Left colon (tissue), 2 donors: ENCODE results near the gene EDAR. TPM values are rescaled to one million over a fixed set of nuclear protein-coding genes. Genes with fewer than 3 reads are reported as not detected.

Source experiments
- ATAC-seq: fragments of 200-7000 bp; cut with Tn5 transposase; one replicate; pipeline ENCODE4 v1.9.1; 2020; ENCODE audit warnings: mild to moderate bottlenecking, moderate library complexity
- DNase-seq, 2 donors: peaks; one replicate each; pipeline ENCODE4 v3.0.0-alpha.2; 2020
- intact Hi-C, 2 donors: fragments of 100-400 bp; cut with DNase I in 1 of 2; cut with micrococcal nuclease in 1 of 2; formaldehyde crosslinking; loops; one replicate each; pipeline versions ENCODE4 v1.11.2 to v1.14.0; 2022; cut with DNase I, micrococcal nuclease
- total RNA-seq, 2 donors: library from RNA; stranded (reverse); fragmentation: NEBNext Ultra II Directional; extraction: Animal tissue kit (Norgen Biotek cat#: 25700); gene quantifications; one replicate each; pipeline ENCODE4 v1.2.1, GENCODE V29; 2021
- donor health status: DM: no; HTN: no; CAD: no.
- donor health status: DM: yes; HTN: yes; CAD: no.

Gene EDAR
- total RNA-seq, 2 donors from 2014 or later: 0.43 to 0.61 TPM

DNA sequence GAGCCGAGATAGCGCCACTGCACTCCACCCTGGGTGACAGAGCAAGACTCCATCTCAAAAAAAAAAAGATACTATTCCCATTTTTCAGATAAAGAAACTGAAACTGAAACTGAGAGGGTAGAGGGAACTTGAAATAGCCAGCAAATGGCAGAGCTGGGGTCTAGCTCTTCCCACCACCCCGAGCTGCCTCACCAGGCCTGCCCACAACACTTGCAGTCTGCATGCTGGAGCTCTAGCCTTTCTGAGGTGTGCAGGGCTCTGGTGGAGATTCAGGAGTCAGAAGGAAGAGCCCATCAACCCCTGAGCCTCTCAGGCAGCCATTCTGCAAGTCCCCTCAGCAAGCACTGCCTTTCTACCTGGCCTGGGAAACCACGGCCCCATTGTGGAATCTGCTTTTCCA, 14.3 kb downstream of the EDAR start:
- ATAC-seq (no peak), DNase-seq (no peak)
- intact Hi-C loops: no loop called here

DNA sequence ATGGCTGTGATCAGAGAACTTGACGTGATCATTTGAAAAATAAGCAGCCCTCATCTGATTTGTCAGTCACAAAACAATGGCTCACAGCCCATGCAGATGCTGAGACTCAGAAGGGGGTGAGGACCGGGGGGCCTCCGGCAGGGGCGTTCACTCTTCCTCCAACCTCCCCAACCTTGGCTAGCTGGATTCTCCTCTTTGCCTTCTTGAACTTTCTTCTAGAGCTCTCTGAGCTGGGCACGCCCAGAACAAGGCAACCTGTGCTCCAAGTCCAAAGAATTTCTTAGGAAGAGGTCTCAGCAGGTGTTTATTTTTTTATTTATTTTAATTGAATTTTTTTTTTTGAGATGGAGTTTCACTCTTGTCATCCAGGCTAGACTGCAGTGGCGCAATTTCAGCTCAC, 16.4 kb downstream of the EDAR start:
- DNase-seq (no peak), ATAC-seq (peak; percentile 38)
- intact Hi-C loops: no loop called here

DNA sequence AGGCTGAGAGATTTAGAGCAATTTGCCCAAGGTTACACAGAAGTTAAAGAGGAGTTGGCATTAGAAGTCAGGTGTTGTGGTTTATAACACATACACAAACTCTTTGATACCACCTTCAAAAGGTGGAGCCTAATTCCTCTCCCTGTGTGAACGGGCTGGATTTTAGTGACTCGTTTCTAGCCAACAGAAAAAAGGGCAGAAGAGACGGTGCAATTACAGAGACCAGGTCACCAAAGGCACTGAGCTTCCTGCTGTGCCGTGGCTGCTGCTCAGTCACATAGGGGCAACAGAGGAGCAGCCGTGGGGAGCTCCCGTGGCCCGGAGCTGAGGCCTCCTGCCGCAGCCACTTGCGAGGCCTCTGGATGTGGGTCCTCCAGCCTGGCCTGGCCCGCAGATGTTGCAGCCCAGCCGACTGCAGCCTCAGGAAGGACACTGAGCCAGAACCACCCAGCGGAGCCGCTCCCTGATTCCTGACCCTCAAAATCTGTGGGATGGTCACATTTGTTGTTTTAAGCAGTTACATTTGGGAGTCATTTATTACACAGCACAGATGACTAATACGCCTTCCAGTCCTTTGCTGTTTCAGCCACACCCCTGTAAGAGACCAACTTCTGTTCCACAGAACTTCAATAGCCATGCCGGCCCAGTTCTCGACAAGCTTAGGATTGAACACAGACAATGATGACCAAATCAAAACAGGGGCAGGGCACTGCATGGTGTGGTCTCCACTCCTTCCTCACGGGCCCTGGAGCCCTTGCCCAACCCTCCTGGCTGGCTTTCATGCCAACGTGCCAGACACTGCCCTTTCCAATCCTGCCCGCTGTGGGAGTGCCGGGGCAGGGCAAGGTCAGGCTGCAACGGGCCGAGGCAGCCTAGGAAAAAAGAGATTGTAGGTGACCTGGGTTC, 17.1 kb downstream of the EDAR start:
- intact Hi-C loops: no loop called here
- DNase-seq (peak; percentile 77 to 82), ATAC-seq (peak; percentile 78)

DNA sequence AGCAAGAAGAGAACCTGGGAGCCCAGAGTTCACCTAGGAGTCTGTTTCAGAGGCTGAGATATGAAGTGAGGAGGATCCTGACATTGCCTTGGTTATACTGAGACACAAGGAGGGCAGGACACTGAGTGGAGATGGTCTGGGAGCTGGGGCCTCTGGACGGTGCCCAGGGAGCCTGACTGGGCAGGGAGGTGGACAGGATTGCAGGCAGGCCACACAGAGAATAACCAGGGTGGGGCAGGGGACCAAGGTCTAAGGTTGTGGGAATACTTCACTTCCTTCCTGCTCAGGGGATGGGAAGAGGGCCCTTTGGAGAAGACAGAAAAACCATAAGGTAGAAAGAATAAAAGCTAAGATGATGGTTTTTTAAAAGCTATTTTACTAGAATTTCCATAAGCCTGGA, 18.7 kb downstream of the EDAR start:
- DNase-seq: peak; percentile 60 to 71
- ATAC-seq: peak; percentile 62

DNA sequence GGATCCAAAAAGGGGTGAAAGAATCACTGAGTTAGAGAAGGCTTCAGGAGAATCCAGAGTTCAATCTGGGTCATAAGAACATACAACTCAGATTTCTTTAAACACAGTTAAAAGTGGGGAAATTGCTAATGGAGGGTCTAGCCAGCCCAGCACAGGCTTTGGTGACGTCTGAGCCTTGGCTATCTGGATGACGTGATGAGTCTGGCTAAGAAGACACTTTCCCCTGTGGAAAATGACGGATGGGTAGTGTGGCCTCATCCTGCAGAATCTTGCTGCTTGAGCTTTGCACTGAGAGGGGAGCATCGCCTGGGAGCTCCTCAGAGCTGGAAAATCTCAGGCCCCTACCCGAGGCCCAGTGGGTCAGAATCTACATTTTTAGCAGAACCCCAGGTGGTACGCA, 19.2 kb downstream of the EDAR start:
- ATAC-seq: no peak
- DNase-seq: no peak
- intact Hi-C loops: no loop called here

More for the DNA sequence above, 18.7 kb downstream of the EDAR start:
- intact Hi-C loops: no loop called here

DNA sequence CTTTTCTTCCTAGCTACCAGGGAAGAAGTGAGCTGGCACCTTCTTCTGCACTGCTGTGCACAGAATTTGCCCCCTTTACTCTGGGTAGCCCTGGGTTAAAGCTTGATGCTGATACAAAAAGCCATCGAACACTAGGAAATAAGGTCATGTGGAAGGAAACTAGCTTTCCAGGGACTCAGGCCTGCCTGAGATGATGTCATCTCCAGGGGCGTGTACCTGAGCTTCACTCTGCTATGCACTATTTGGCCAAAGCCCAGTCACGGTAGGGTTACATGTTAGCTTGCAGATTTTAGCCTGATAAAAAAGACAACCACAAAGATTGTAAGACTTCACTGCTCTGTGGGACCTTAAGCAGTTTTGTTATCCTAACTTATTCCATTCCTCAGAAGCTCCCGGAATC, 20.4 kb downstream of the EDAR start:
- intact Hi-C loops: no loop called here
- ATAC-seq: peak; percentile 42
- DNase-seq: peak; percentile 66 to 75

DNA sequence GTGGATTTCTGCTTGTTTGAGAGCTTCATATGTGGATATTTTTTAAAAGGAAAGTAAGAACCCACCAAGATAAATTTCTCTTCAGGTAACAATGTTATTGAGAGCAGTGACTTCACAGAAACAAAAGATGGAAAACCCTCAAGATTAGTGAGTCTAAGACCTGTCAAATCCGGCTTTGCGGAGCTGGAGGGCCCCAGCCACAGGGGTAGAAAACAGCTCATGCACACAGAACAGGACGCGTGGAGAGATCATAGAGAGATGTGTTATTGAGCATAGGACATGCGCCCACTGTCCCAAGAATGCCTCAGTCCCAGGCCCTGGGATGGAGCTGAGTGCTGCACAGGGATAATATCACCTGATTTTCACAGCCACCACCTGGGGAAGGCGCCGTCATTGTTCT, 21.3 kb downstream of the EDAR start:
- DNase-seq: no peak
- no peak for ATAC-seq
- intact Hi-C loops: no loop called here

DNA sequence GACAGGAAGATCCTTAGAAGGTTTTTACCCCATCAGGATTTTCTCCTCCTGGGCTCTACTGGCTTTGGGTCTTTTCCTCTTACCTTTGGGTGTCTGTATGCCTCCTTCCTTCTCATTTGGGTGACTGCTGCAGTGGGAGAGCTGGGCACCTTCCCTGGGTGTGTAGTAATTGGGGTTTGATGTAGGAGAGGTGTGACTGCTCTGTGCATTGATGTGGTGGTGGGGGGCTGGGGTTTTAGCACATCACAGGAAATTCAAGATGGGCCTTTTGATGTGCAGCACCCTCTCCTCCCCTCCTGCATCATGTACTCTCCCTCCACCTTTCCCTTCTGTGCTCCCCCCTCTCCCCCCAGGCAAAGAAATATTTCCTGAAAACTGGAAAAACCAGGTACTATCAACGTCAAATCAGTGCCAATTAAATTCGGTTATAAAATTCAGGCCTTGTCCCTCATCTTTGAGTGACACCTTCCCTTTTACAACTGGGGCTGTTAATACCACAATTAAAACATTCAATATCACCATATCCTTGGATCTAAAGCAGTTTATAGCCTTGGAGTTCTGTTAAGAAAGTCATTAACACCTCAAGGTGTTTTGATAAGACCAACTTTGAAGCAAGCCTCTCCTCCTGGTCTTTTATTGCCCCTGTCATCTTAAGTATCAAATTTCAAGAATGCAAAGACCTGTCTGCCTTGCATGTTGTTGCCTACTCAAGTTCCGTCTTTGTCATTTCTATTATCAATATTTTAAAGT, 23.3 kb downstream of the EDAR start:
- peak; percentile 42 for ATAC-seq
- intact Hi-C loops: no loop called here
- no peak for DNase-seq

DNA sequence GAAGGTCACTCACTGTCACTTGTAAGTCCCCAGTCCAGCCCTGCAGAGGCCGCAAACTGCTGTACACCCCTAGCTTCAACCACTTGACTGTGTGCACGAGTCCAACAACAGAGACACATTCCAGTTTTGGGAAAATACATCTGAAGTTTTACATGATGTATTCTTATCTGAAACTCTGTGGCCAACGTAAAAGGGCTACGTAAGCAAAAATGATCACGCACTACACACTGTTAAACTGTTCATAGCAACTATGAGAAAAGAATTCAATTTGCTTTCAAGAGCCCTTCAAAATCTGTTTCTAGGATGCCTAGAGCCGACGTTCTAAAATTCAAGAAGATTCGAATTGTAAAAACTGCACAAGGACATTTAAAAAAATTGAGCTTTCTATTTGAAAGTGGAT, 26.0 kb downstream of the EDAR start:
- no peak for DNase-seq
- intact Hi-C loops: no loop called here
- ATAC-seq: no peak

DNA sequence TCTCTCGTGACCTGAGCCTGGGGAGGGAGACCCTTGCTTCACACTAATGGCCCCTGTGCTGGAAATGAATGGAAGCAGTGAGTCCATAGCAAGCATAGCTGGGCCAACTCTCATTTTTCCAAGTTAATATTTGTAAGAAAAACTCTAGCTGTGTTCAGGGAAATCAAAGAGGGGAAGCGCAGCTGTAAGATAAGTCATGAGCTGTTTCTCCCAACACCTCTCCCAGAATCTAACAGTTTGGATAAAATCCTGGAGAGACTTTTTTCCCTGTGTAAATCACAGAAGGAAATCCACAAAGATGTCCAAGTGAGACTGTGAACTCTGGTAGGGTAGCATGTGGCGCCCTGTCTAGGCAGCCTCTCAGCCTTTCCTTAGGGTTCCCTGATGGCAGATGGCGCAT, 27.2 kb downstream of the EDAR start:
- no peak for DNase-seq
- ATAC-seq: no peak
- intact Hi-C loops: no loop called here

DNA sequence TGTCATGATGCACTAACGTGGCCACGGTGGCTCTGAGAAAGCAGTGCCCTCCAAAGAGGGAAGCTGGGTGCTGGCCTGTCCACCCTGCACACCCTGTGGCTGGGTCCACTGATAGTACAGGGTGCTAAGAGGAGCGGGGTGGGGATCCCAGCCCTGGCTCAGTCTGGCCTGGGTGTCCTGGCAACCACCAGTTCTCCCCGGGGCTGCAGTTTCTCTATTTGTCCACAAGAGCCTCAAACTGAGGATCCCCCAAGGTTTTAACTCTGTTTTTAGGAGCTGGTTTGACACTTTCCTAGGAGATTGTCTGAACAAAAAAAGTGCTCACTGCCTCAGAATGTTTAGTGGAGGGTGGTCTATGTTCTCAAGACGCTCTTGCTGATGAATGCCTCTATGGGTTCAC, 29.0 kb downstream of the EDAR start:
- no peak for DNase-seq
- intact Hi-C loops: no loop called here
- no peak for ATAC-seq

DNA sequence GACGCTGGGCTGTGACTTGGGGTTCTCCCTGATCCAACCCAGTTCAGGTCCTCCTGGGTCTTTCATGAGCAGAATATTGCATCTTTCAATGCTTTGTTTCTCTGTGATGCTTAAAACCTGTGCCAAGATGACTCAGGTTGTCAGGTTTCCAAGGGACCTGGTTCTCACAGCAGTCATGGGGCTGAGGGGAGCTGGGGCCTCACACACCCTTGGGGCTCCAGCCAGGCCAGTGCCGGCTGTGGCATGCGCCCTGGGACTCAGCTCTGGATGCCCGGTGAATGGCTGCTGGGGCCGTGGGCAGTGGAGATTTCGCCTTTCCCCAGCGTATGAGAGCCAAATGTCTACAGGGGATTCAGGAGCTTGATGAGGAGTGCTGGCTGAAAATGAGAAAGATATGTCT, 29.6 kb downstream of the EDAR start:
- ATAC-seq (no peak), DNase-seq (no peak)
- intact Hi-C loops: no loop called here

DNA sequence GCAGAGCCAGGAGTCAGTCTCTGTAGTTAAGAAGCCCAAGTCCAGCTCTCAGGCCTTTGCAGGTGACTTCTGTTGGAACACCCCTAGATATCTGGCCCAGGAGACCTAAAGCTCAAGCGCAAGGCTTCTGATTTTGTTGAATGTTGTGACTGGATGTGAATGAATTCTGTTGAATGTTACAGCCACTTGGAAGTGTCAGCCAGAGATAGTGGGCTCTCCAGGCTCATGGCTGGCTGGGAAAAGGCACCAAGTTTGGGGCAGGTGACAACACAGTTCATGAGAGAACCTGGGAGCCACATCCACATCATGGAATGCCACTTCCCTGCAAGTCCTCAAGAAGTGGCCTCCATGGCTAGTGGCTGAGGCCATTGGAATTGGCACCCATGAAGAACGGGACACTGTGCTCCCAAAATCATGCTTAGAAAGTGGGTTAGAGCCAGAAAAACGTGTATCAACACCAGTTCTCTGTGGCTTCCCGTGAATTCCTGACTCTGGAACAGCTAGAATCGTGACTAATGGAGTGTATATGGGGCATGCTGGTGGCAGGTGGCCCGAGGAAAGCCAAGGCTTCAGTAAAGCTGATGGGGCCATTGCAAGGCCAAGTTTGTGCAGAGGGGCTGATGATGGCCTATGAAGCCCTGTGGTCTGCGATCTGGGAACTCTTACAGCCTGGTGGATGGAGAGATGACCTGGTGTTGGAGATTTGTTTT, 30.2 kb downstream of the EDAR start:
- intact Hi-C loops: no loop called here
- no peak for DNase-seq
- ATAC-seq: no peak

DNA sequence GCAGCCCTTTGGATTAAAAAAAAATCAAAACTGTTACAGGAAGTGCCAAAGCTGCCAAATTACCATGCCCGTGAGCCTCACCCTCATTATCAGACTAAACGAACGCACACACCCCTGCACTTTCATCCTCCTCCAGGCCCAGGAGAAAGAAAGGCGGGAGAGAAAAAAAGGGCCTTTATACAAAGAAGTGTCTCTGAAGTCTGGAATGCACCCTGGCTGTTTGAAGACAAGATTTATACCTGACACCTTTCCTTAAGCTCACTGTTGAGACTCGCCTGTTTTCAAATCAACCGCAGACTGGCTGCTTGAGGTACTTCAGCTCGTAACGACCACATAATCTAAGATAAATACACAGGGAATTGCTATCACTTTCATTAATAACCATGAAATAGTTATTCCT, 31.0 kb downstream of the EDAR start:
- ATAC-seq (peak; percentile 91), DNase-seq (peak in 1 of 2 donors; percentile 68)
- intact Hi-C loops: no loop called here

DNA sequence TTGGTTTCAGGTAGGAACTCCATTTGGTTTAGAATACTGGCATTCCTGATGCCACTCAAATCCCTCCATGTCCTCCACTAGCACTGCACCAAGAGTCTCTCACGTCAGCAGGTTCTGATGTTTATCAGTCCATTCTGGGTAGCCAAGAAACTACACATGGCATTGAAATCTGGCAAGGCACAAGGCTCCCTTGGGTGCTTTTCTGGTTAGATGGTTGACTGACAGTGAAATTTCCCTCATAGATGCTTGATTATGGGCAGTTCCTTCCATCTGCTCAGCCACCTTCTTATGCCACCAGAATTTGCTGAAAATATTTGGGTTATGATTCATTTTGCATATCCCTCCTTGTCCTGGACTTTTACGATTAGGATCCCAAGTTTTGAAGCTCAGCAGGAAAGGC, 32.6 kb downstream of the EDAR start:
- DNase-seq (no peak), ATAC-seq (no peak)
- intact Hi-C loops: no loop called here

DNA sequence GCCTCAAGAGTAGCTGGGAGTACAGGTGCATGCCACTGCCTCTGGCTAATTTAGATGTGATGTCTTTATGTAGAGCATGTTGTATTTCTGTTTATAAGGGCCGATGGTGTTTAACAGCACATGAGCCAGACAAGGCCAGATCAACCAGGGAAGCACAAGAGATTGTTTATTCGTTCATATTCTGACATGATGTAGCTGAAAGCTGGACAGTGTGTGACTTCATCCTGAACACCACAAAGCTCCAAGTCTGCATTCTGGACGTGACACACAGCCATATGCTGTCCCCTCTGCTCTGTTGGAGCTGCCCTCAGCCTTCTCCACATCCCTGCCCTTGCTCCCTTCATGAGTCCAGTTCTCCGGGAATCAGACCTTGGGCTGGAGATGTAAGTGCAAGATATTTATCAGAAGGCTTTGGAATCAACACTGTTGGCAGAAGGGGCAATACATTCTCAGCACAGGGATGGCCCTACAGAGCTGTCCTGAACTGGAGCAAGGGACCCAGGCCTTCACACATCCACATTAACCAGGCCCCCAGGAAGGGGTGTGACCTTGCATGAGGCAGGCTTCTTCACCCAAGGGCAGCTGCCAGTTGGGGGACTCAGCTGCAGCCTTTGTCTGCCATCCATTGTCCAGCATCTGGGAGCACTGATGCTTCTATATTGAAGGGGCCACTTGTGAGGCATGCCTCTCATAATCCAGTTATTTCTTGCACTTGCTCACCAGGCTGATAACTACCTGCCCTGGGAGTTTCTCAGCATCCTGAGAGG, 38.5 kb downstream of the EDAR start:
- no peak for DNase-seq
- intact Hi-C loops: no loop called here
- ATAC-seq: no peak

DNA sequence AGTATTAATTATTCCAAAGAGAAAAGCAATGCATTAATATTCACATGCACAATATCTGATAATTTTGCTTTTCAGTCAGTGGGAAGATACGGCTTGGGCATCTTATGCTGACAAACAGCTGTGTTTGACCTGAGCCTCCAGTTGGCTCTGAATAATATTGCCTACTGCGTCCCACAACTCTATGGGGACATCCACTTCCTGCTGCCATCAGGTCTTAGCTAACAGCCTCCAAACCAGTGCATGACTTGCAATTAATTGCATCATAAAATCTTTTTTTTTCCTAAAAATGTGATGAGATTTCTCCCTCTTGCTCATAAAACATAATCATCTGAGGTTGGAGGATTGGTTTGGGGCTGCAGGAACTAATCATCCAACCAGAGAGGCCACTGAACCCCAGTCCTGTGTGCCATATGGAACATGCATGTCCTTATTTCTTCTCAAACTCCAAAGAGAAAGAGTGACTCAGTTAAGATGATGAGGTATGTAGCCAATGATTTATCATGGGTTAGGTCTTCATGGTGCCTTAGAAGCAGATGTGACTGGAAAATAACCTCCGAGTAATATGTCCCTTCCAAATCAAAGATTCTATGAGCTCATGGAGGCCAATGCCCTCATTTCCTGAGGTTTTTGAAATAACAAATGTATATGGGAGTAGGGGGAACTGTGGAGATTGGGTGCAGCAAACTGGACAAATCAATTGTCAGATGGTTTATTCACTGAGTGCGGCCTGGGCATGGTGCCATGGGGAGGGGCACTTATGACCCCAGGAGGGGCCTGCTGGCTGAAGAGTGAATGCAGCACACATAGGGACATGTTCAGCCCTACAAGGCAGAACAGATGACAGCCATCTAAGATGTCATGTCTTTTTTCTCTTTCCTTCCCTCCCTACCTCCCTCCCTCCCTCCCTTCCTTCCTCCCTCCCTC, 39.4 kb downstream of the EDAR start:
- DNase-seq (no peak), ATAC-seq (peak; percentile 62)
- intact Hi-C loops: no loop called here
